Gastroesophageal sphincter (tissue), 3 donors: ENCODE results near the gene ZNF512.

Experiments used
- EP300 ChIP-seq: sonication (generic); formaldehyde crosslinking; IDR thresholded peaks from one replicate; pipeline ENCODE4 v1.6.1; 2017; ENCODE audit warnings: antibody characterized with exemption, mild to moderate bottlenecking
- POLR2A ChIP-seq, 2 donors: fragments of 450-650 bp; IDR thresholded peaks; one replicate each; pipeline ENCODE4 v1.6.1; 2017; ENCODE audit warnings: antibody characterized with exemption in 2 of 2, mild to moderate bottlenecking in 2 of 2, moderate library complexity in 1 of 2
- TF ChIP-seq, protein P1 (sequence below), 4 experiments: fragments of 200-600 bp in 2 of 4; fragments of 450-650 bp in 2 of 4; sonication (generic) in 1 of 4; IDR thresholded peaks; one replicate each; pipeline ENCODE4 v1.5.1; 2017 to 2019; ENCODE audit warnings: antibody characterized with exemption in 4 of 4, mild to moderate bottlenecking in 2 of 4, moderate library complexity in 2 of 4

DNA sequence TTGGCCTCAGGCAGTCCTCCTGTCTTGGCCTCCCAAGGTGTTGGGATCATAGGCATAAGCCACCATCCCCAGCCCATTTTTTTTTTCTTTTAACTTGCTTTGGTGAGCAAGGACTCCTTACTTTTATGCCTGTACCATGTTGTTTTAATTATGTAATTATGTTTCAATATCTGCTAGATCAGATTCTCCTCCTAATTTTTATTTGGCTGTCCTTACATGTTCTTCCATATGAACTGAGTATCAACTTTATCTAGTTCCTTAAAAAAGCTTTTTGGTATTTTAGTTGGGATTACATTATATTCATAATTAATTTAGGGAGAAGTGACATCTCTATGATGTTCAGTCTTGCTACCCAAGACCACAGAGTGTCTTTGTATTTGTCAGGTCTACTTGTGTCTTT, 62.4 kb downstream of the ZNF512 start:
- TF ChIP-seq POLR2A (IDR thresholded peaks at IDR 0.05) (no peak), EP300 (no peak)
- TF ChIP-seq, protein P1, sequence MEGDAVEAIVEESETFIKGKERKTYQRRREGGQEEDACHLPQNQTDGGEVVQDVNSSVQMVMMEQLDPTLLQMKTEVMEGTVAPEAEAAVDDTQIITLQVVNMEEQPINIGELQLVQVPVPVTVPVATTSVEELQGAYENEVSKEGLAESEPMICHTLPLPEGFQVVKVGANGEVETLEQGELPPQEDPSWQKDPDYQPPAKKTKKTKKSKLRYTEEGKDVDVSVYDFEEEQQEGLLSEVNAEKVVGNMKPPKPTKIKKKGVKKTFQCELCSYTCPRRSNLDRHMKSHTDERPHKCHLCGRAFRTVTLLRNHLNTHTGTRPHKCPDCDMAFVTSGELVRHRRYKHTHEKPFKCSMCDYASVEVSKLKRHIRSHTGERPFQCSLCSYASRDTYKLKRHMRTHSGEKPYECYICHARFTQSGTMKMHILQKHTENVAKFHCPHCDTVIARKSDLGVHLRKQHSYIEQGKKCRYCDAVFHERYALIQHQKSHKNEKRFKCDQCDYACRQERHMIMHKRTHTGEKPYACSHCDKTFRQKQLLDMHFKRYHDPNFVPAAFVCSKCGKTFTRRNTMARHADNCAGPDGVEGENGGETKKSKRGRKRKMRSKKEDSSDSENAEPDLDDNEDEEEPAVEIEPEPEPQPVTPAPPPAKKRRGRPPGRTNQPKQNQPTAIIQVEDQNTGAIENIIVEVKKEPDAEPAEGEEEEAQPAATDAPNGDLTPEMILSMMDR (IDR thresholded peaks at IDR 0.05), result no peak
